GM19395 (cell line): Measurements from ENCODE around the gene RFK.

Experiments
- ATAC-seq: cut with Tn5 transposase; IDR thresholded peaks from one replicate; pipeline ENCODE4 v1.9.1; 2021; ENCODE audit warnings: mild to moderate bottlenecking, moderate library complexity; ENCODE audit not compliant: unreplicated experiment

RFK gene

GRCh38 chr9:76336027-76336426, 58.2 kb downstream of the RFK start:
- ATAC-seq, result no peak
